NB4 (cell line): ENCODE data around the gene NADSYN1.
"Not testable (repeated sequence)": the region's sequence is repeated elsewhere in the genome, so short reads cannot be mapped to it uniquely, and the experiment has no call there.

Experiments
- POLR2A ChIP-seq: IDR thresholded peaks from 2 replicates; pipeline ENCODE4 v1.6.1; 2011; ENCODE audit warnings: mild to moderate bottlenecking; ENCODE audit not compliant: insufficient read length; ENCODE audit errors: extremely low read depth
- TF ChIP-seq, protein P1 (sequence below): IDR thresholded peaks from one replicate; pipeline ENCODE4 v1.5.1; 2012; ENCODE audit warnings: low read depth, low read length

- TF ChIP-seq, protein P1, sequence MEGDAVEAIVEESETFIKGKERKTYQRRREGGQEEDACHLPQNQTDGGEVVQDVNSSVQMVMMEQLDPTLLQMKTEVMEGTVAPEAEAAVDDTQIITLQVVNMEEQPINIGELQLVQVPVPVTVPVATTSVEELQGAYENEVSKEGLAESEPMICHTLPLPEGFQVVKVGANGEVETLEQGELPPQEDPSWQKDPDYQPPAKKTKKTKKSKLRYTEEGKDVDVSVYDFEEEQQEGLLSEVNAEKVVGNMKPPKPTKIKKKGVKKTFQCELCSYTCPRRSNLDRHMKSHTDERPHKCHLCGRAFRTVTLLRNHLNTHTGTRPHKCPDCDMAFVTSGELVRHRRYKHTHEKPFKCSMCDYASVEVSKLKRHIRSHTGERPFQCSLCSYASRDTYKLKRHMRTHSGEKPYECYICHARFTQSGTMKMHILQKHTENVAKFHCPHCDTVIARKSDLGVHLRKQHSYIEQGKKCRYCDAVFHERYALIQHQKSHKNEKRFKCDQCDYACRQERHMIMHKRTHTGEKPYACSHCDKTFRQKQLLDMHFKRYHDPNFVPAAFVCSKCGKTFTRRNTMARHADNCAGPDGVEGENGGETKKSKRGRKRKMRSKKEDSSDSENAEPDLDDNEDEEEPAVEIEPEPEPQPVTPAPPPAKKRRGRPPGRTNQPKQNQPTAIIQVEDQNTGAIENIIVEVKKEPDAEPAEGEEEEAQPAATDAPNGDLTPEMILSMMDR: not testable (repeated sequence)
- TF ChIP-seq POLR2A: not testable (repeated sequence)
Observed at GRCh38 chr11:71534711-71535608, 82.0 kb downstream of the NADSYN1 start.
